Activated CD8-positive, alpha-beta memory T cell treated with anti-CD3 and anti-CD28 coated beads, Interleukin-2, amount 50 U/mL, for 24 hours (primary cell): ENCODE results near the gene ZSWIM6.

ENCODE experiments used
- DNase-seq: peaks from one replicate; pipeline ENCODE4 v3.0.0-alpha.2; 2020; ENCODE audit errors: extremely low read depth

Gene ZSWIM6

GRCh38 chr5:61332851-61333320, 828 bp downstream of the ZSWIM6 start:
- no peak for DNase-seq

GRCh38 chr5:61333321-61333953, 1.4 kb downstream of the ZSWIM6 start:
- no peak for DNase-seq

- DNase-seq, result no peak
Observed at GRCh38 chr5:61333954-61334867, 2.2 kb downstream of the ZSWIM6 start.

GRCh38 chr5:61334868-61335615, 3.0 kb downstream of the ZSWIM6 start:
- DNase-seq, result no peak

- no peak for DNase-seq
Observed at GRCh38 chr5:61339764-61340163, 7.7 kb downstream of the ZSWIM6 start.

GRCh38 chr5:61340775-61341361, 8.8 kb downstream of the ZSWIM6 start:
- no peak for DNase-seq

GRCh38 chr5:61342071-61342501, 10.0 kb downstream of the ZSWIM6 start:
- no peak for DNase-seq

GRCh38 chr5:61344187-61344944, 12.3 kb downstream of the ZSWIM6 start:
- no peak for DNase-seq

- DNase-seq, result no peak
Observed at GRCh38 chr5:61346511-61346910, 14.5 kb downstream of the ZSWIM6 start.

- no peak for DNase-seq
Observed at GRCh38 chr5:61347080-61347479, 15.0 kb downstream of the ZSWIM6 start.

GRCh38 chr5:61348447-61348846, 16.4 kb downstream of the ZSWIM6 start:
- DNase-seq, result no peak

GRCh38 chr5:61349935-61350334, 17.9 kb downstream of the ZSWIM6 start:
- DNase-seq, result no peak

GRCh38 chr5:61350535-61350934, 18.5 kb downstream of the ZSWIM6 start:
- DNase-seq, result no peak

- DNase-seq, result no peak
Observed at GRCh38 chr5:61351733-61352132, 19.7 kb downstream of the ZSWIM6 start.

- no peak for DNase-seq
Observed at GRCh38 chr5:61352180-61352579, 20.1 kb downstream of the ZSWIM6 start.

- no peak for DNase-seq
Observed at GRCh38 chr5:61352612-61353156, 20.6 kb downstream of the ZSWIM6 start.

GRCh38 chr5:61353293-61353692, 21.2 kb downstream of the ZSWIM6 start:
- no peak for DNase-seq

- no peak for DNase-seq
Observed at GRCh38 chr5:61354199-61354598, 22.1 kb downstream of the ZSWIM6 start.

GRCh38 chr5:61357745-61358144, 25.7 kb downstream of the ZSWIM6 start:
- no peak for DNase-seq

- no peak for DNase-seq
Observed at GRCh38 chr5:61362796-61363368, 30.8 kb downstream of the ZSWIM6 start.
